ENCODE measurements around the gene PKP3. TPM values are rescaled to one million over a fixed set of nuclear protein-coding genes. Genes with fewer than 3 reads are reported as not detected.
A peak's percentile ranks its signal among the peaks of the same experiment; 100 is the strongest.

Gene PKP3
- total and polyA plus RNA-seq, 9 of the 15 experiments (the other 6 are each of a cell fraction or from before 2014, with no cell fraction given): 0.11 to 110 (median 30.7) TPM

DNA sequence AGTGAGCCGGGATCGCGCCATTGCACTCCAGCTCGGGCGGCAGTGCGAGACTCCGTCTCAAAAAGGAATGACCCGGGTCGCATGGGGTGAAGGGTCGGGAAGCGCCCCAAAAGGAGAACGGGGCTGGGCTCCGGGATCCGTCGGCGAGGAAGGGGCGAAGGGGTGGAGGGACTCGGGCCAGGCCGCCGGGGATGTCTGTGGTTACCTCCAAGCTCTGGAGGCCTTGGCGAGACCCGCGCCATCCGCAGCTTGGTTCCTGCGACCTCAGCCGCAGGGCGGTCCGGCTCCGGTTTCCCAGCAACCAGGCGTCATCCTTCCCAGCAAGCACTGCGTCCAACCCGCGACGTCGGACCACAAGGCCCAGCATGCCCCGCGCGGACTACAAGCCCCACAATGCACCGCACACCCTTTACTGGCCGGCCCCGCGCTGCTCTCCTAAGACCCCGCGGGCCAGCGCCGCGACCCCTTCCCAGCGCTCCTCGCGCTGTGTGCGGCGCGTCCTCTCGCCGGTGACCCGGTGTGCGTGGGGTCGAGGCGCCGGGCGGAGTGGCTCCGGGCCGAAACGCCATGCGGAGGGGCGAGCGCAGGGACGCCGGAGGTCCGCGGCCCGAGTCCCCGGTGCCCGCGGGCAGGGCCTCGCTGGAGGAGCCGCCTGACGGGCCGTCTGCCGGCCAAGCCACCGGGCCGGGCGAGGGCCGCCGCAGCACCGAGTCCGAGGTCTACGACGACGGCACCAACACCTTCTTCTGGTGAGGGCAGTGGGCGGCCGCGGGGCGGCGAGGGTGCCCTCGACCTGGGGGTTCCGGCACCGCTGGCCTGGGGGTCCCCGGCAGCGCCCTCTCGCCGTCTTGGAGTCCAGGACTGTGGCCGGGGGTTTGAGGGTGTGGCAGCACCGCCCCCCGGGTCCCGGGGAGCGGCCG is 56.1 kb downstream of the PKP3 start, which contains the start of gene PTDSS2 (continued):
- TF ChIP-seq, protein P1, sequence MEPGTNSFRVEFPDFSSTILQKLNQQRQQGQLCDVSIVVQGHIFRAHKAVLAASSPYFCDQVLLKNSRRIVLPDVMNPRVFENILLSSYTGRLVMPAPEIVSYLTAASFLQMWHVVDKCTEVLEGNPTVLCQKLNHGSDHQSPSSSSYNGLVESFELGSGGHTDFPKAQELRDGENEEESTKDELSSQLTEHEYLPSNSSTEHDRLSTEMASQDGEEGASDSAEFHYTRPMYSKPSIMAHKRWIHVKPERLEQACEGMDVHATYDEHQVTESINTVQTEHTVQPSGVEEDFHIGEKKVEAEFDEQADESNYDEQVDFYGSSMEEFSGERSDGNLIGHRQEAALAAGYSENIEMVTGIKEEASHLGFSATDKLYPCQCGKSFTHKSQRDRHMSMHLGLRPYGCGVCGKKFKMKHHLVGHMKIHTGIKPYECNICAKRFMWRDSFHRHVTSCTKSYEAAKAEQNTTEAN (CRISPR knock-in tag; IDR thresholded peaks at IDR 0.05): no peak
- TF ChIP-seq SMARCA4 (IDR thresholded peaks at IDR 0.05) (no peak), SMARCA5 (IDR thresholded peaks at IDR 0.05) (no peak), MNT (conservative IDR thresholded peaks at IDR 0.05) (peak; percentile 63 to 79), MAFG (tag; conservative IDR thresholded peaks at IDR 0.05) (no peak), POLR3G (IDR thresholded peaks at IDR 0.05; ENCODE audit: extremely low read depth, insufficient read length, insufficient replicate concordance) (no peak), SUPT5H (IDR thresholded peaks at IDR 0.05) (peak; percentile 73), CC2D1A (IDR thresholded peaks at IDR 0.05) (no peak), ERF (CRISPR knock-in tag; IDR thresholded peaks at IDR 0.05) (0 out of 2 replicates have a peak, but pooled peaks have one; percentile 7), HOXB6 (CRISPR knock-in tag; IDR thresholded peaks at IDR 0.05; ENCODE audit: borderline replicate concordance) (no peak), FOXK1 (CRISPR knock-in tag; IDR thresholded peaks at IDR 0.05; ENCODE audit: borderline replicate concordance) (no peak), PKNOX1 (IDR thresholded peaks at IDR 0.05) (no peak), NUFIP1 (IDR thresholded peaks at IDR 0.05; ENCODE audit: partially characterized antibody) (no peak), NR4A1 (CRISPR knock-in tag; IDR thresholded peaks at IDR 0.05) (no peak), NR4A1 (tag; IDR thresholded peaks at IDR 0.05) (peak; percentile 77; the same call in 1 of the 2 replicates), TAF1 (IDR thresholded peaks at IDR 0.05; ENCODE audit: control insufficient read depth, extremely low read depth, insufficient read depth, low read length, severe bottlenecking) (peak; percentile 28), CHCHD3 (CRISPR knock-in tag; IDR thresholded peaks at IDR 0.05) (no peak), ZFX (CRISPR knock-in tag; IDR thresholded peaks at IDR 0.05) (peak; percentile 82), CREB1 (IDR thresholded peaks at IDR 0.05) (peak; percentile 88), CREB1 (CRISPR knock-in tag; IDR thresholded peaks at IDR 0.05) (peak; percentile 90)
- TF ChIP-seq, protein P2, sequence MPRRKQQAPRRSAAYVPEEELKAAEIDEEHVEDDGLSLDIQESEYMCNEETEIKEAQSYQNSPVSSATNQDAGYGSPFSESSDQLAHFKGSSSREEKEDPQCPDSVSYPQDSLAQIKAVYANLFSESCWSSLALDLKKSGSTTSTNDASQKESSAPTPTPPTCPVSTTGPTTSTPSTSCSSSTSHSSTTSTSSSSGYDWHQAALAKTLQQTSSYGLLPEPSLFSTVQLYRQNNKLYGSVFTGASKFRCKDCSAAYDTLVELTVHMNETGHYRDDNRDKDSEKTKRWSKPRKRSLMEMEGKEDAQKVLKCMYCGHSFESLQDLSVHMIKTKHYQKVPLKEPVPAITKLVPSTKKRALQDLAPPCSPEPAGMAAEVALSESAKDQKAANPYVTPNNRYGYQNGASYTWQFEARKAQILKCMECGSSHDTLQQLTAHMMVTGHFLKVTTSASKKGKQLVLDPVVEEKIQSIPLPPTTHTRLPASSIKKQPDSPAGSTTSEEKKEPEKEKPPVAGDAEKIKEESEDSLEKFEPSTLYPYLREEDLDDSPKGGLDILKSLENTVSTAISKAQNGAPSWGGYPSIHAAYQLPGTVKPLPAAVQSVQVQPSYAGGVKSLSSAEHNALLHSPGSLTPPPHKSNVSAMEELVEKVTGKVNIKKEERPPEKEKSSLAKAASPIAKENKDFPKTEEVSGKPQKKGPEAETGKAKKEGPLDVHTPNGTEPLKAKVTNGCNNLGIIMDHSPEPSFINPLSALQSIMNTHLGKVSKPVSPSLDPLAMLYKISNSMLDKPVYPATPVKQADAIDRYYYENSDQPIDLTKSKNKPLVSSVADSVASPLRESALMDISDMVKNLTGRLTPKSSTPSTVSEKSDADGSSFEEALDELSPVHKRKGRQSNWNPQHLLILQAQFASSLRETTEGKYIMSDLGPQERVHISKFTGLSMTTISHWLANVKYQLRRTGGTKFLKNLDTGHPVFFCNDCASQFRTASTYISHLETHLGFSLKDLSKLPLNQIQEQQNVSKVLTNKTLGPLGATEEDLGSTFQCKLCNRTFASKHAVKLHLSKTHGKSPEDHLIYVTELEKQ (CRISPR knock-in tag; IDR thresholded peaks at IDR 0.05): no peak

All from K562 (cell line).